ENCODE data around the gene RAP2A. TPM values are rescaled to one million over a fixed set of nuclear protein-coding genes. Genes with fewer than 3 reads are reported as not detected.
A peak's percentile ranks its signal among the peaks of the same experiment; 100 is the strongest.

RAP2A gene
- total and polyA plus RNA-seq, 4 donors: 30.8 to 41.7 (median 33.4) TPM

DNA sequence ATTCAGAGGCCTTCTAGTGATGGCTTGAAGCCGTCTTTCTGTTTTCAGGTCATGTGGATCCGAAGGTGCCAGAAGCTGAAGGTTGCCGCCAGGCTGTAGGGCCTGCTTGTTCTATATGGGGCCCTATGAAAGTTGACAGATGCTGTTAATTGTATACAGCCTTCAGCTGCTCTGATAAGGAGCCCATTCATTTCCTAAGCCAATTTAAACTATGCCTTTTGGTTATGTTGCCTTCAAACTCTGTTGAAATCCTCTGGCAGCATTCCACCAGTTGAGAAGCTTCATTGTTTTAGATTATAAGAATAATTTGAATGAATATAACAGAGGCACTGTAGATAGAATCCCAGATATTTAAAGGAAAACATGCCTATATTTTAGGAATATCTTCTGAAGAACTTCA lies 34.4 kb downstream of the RAP2A start:
- ATAC-seq (ENCODE audit: low FRiP score): no peak
- Histone ChIP-seq H3K4me3 (ENCODE audit: low read length in 2 of 2) (no peak overlapping the region), H3K4me1 (ENCODE audit: control insufficient read depth in 1 of 2, insufficient read depth in 2 of 2, low read length in 2 of 2) (peaks cover 0 to 3% of the 10 kb centered on the region in 2 donors), H3K27ac (ENCODE audit: low read depth in 1 of 2, low read length in 2 of 2) (no peak overlapping the region), H3K9me3 (ENCODE audit: control insufficient read depth, low read length) (no peaks in the 10 kb centered on the region), H3K27me3 (ENCODE audit: control insufficient read depth in 1 of 2, insufficient read depth in 2 of 2, low read length in 1 of 2) (no peaks in the 10 kb centered on the region), H3K36me3 (ENCODE audit: control insufficient read depth in 1 of 2, insufficient read depth in 2 of 2, low read length in 1 of 2) (peaks cover 0 to 4% of the 10 kb centered on the region in 2 donors)
- WGBS, 2 donors: 97 to 99% methylated on average over 3 of the region's 3 CpGs
- no peak for DNase-seq
- intact Hi-C loops (cut with DNase I): no loop called here

DNA sequence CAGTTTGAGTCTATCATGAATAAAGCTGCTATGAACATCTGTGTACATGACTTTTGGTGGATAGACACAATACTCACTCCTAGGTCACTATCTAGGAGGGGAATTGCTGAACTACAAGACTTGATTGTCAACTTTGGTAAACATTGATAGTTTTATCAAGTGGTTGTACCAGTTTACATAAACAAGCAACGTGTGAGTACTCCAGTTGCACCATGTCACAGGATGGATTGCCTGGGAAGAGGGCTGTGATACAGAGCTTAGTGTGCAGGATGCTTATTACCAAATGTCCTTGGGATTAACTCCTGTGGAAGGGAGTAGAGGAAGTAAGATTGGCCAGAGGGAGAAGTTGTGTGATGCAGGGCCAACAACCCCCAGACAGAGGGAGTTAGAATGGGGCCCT lies 37.7 kb downstream of the RAP2A start:
- Histone ChIP-seq H3K27ac (ENCODE audit: low read depth in 1 of 2, low read length in 2 of 2) (no peak overlapping the region), H3K4me3 (ENCODE audit: low read length in 2 of 2) (no peak overlapping the region), H3K27me3 (ENCODE audit: control insufficient read depth in 1 of 2, insufficient read depth in 2 of 2, low read length in 1 of 2) (no peaks in the 10 kb centered on the region), H3K9me3 (ENCODE audit: control insufficient read depth, low read length) (no peaks in the 10 kb centered on the region), H3K36me3 (ENCODE audit: control insufficient read depth in 1 of 2, insufficient read depth in 2 of 2, low read length in 1 of 2) (no peaks in the 10 kb centered on the region), H3K4me1 (ENCODE audit: control insufficient read depth in 1 of 2, insufficient read depth in 2 of 2, low read length in 2 of 2) (no peaks in the 10 kb centered on the region)
- intact Hi-C loops (cut with DNase I): no loop called here
- no peak for DNase-seq
- no peak for ATAC-seq (ENCODE audit: low FRiP score)
- 50 to 72% methylated on average over 1 of the region's 1 CpG for WGBS, 2 donors

DNA sequence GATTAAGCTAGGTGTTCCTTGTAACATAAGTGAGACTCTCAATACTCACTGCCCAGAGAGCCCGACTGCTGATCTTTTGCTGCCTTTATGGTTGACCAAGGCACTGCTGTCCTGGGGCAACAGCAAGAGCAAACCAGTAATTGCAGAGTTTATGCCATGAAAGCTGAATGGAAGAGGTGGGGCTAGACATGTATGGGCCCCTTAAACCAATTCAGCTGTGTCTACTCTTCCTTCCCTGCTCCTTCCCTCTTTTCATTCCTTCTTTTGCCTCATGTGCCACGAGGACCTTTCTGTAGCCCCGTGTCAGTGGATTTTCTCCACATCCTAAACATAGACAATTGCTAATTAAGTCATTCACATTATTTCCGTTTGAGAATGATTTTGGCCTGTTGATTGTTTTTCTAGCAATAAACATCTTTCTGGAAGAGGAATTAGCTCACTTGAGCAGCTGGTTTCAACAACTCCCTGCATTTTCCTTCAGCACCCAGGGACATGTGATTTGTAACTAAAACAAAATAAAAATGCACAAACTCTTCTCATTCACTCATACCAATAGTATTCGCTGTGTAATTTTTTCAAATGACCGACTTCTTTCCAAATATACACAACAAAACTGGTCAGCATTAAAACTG lies 40.5 kb downstream of the RAP2A start:
- Histone ChIP-seq H3K27me3 (ENCODE audit: control insufficient read depth in 1 of 2, insufficient read depth in 2 of 2, low read length in 1 of 2) (no peaks in the 10 kb centered on the region), H3K9me3 (ENCODE audit: control insufficient read depth, low read length) (no peaks in the 10 kb centered on the region), H3K27ac (ENCODE audit: low read depth in 1 of 2, low read length in 2 of 2) (no peak overlapping the region), H3K4me3 (ENCODE audit: low read length in 2 of 2) (no peak overlapping the region), H3K36me3 (ENCODE audit: control insufficient read depth in 1 of 2, insufficient read depth in 2 of 2, low read length in 1 of 2) (no peaks in the 10 kb centered on the region), H3K4me1 (ENCODE audit: control insufficient read depth in 1 of 2, insufficient read depth in 2 of 2, low read length in 2 of 2) (peaks cover 0 to 1% of the 10 kb centered on the region in 2 donors)
- 30 to 36% methylated on average over 6 of the region's 6 CpGs for WGBS, 2 donors
- intact Hi-C loops (cut with DNase I): no loop called here
- ATAC-seq (ENCODE audit: low FRiP score) (no peak), DNase-seq (no peak)

GRCh38 chr13:97475011-97475410 lies 41.0 kb downstream of the RAP2A start:
- no peaks in the 10 kb centered on the region for H3K36me3 ChIP-seq (ENCODE audit: control insufficient read depth in 1 of 2, insufficient read depth in 2 of 2, low read length in 1 of 2)
- peaks cover 0 to 1% of the 10 kb centered on the region in 2 donors for H3K4me1 ChIP-seq (ENCODE audit: control insufficient read depth in 1 of 2, insufficient read depth in 2 of 2, low read length in 2 of 2)
- 74 to 79% methylated on average over 4 of the region's 4 CpGs for WGBS, 2 donors
- no peak overlapping the region for H3K27ac ChIP-seq (ENCODE audit: low read depth in 1 of 2, low read length in 2 of 2)
- DNase-seq (no peak), ATAC-seq (ENCODE audit: low FRiP score) (no peak)
- no peaks in the 10 kb centered on the region for H3K27me3 ChIP-seq (ENCODE audit: control insufficient read depth in 1 of 2, insufficient read depth in 2 of 2, low read length in 1 of 2)
- no peak overlapping the region for H3K4me3 ChIP-seq (ENCODE audit: low read length in 2 of 2)
- intact Hi-C loops (cut with DNase I): no loop called here
- H3K9me3 ChIP-seq (ENCODE audit: control insufficient read depth, low read length): no peaks in the 10 kb centered on the region

GRCh38 chr13:97477844-97478243 lies 43.9 kb downstream of the RAP2A start:
- intact Hi-C loops (cut with DNase I): no loop called here
- ATAC-seq (ENCODE audit: low FRiP score) (no peak), DNase-seq (no peak)
- Histone ChIP-seq H3K27ac (ENCODE audit: low read depth in 1 of 2, low read length in 2 of 2) (no peak overlapping the region), H3K36me3 (ENCODE audit: control insufficient read depth in 1 of 2, insufficient read depth in 2 of 2, low read length in 1 of 2) (no peaks in the 10 kb centered on the region), H3K9me3 (ENCODE audit: control insufficient read depth, low read length) (no peaks in the 10 kb centered on the region), H3K27me3 (ENCODE audit: control insufficient read depth in 1 of 2, insufficient read depth in 2 of 2, low read length in 1 of 2) (no peaks in the 10 kb centered on the region), H3K4me1 (ENCODE audit: control insufficient read depth in 1 of 2, insufficient read depth in 2 of 2, low read length in 2 of 2) (peaks cover 0 to 1% of the 10 kb centered on the region in 2 donors), H3K4me3 (ENCODE audit: low read length in 2 of 2) (no peak overlapping the region)

GRCh38 chr13:97478247-97478646 lies 44.3 kb downstream of the RAP2A start:
- intact Hi-C loops (cut with DNase I): no loop called here
- H3K4me3 ChIP-seq (ENCODE audit: low read length in 2 of 2): no peak overlapping the region
- DNase-seq (no peak), ATAC-seq (ENCODE audit: low FRiP score) (no peak)
- H3K9me3 ChIP-seq (ENCODE audit: control insufficient read depth, low read length): no peaks in the 10 kb centered on the region
- peaks cover 0 to 1% of the 10 kb centered on the region in 2 donors for H3K4me1 ChIP-seq (ENCODE audit: control insufficient read depth in 1 of 2, insufficient read depth in 2 of 2, low read length in 2 of 2)
- WGBS, 2 donors: 90 to 94% methylated on average over 2 of the region's 2 CpGs
- no peak overlapping the region for H3K27ac ChIP-seq (ENCODE audit: low read depth in 1 of 2, low read length in 2 of 2)
- no peaks in the 10 kb centered on the region for H3K27me3 ChIP-seq (ENCODE audit: control insufficient read depth in 1 of 2, insufficient read depth in 2 of 2, low read length in 1 of 2)
- H3K36me3 ChIP-seq (ENCODE audit: control insufficient read depth in 1 of 2, insufficient read depth in 2 of 2, low read length in 1 of 2): no peaks in the 10 kb centered on the region

- Histone ChIP-seq H3K9me3 (ENCODE audit: control insufficient read depth, low read length) (no peaks in the 10 kb centered on the region), H3K27ac (ENCODE audit: low read depth in 1 of 2, low read length in 2 of 2) (no peak overlapping the region), H3K27me3 (ENCODE audit: control insufficient read depth in 1 of 2, insufficient read depth in 2 of 2, low read length in 1 of 2) (no peaks in the 10 kb centered on the region), H3K4me3 (ENCODE audit: low read length in 2 of 2) (no peak overlapping the region), H3K4me1 (ENCODE audit: control insufficient read depth in 1 of 2, insufficient read depth in 2 of 2, low read length in 2 of 2) (no peaks in the 10 kb centered on the region), H3K36me3 (ENCODE audit: control insufficient read depth in 1 of 2, insufficient read depth in 2 of 2, low read length in 1 of 2) (no peaks in the 10 kb centered on the region)
- intact Hi-C loops (cut with DNase I): no loop called here
- DNase-seq (no peak), ATAC-seq (ENCODE audit: low FRiP score) (no peak)
- 96 to 98% methylated on average over 1 of the region's 1 CpG for whole genome bisulfite sequencing, 2 donors
Measured at GRCh38 chr13:97483465-97483864, 49.5 kb downstream of the RAP2A start.

DNA sequence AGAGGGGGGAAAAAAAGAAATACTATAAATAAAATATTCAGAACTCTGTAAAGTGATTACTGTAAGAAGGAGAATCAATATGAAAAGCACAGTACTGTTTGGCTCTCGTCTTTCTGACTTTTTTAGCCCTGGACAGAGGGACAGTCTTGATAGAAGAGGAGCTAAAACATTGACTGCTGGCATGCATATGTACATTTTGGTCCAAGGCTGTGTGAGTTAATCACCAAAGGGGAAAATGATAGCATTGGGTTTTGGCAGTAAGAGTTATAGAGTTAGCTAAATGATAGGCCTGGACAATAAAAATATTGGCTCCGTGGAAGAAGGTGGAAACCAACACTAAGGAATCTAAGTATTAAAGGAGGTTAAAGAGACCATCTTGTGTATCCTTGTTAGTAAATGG lies 50.3 kb downstream of the RAP2A start:
- 48 to 58% methylated on average over 2 of the region's 2 CpGs for WGBS, 2 donors
- Histone ChIP-seq H3K4me1 (ENCODE audit: control insufficient read depth in 1 of 2, insufficient read depth in 2 of 2, low read length in 2 of 2) (no peaks in the 10 kb centered on the region), H3K36me3 (ENCODE audit: control insufficient read depth in 1 of 2, insufficient read depth in 2 of 2, low read length in 1 of 2) (no peaks in the 10 kb centered on the region), H3K4me3 (ENCODE audit: low read length in 2 of 2) (no peak overlapping the region), H3K27me3 (ENCODE audit: control insufficient read depth in 1 of 2, insufficient read depth in 2 of 2, low read length in 1 of 2) (no peaks in the 10 kb centered on the region), H3K9me3 (ENCODE audit: control insufficient read depth, low read length) (no peaks in the 10 kb centered on the region), H3K27ac (ENCODE audit: low read depth in 1 of 2, low read length in 2 of 2) (no peak overlapping the region)
- ATAC-seq (ENCODE audit: low FRiP score) (peak; percentile 29), DNase-seq (no peak)
- intact Hi-C loops (cut with DNase I): no loop called here

GRCh38 chr13:97485320-97485719 lies 51.4 kb downstream of the RAP2A start:
- 97 to 100% methylated on average over 1 of the region's 1 CpG for WGBS, 2 donors
- no peak for DNase-seq
- Histone ChIP-seq H3K4me1 (ENCODE audit: control insufficient read depth in 1 of 2, insufficient read depth in 2 of 2, low read length in 2 of 2) (no peaks in the 10 kb centered on the region), H3K4me3 (ENCODE audit: low read length in 2 of 2) (no peak overlapping the region), H3K27me3 (ENCODE audit: control insufficient read depth in 1 of 2, insufficient read depth in 2 of 2, low read length in 1 of 2) (no peaks in the 10 kb centered on the region), H3K27ac (ENCODE audit: low read depth in 1 of 2, low read length in 2 of 2) (no peak overlapping the region), H3K36me3 (ENCODE audit: control insufficient read depth in 1 of 2, insufficient read depth in 2 of 2, low read length in 1 of 2) (no peaks in the 10 kb centered on the region), H3K9me3 (ENCODE audit: control insufficient read depth, low read length) (no peaks in the 10 kb centered on the region)
- ATAC-seq (ENCODE audit: low FRiP score): no peak
- intact Hi-C loops (cut with DNase I): no loop called here
